ENCODE results near the gene LSM14A.
"Not testable (repeated sequence)": the region's sequence is repeated elsewhere in the genome, so short reads cannot be mapped to it uniquely, and the experiment has no call there.

The LSM14A gene

DNA sequence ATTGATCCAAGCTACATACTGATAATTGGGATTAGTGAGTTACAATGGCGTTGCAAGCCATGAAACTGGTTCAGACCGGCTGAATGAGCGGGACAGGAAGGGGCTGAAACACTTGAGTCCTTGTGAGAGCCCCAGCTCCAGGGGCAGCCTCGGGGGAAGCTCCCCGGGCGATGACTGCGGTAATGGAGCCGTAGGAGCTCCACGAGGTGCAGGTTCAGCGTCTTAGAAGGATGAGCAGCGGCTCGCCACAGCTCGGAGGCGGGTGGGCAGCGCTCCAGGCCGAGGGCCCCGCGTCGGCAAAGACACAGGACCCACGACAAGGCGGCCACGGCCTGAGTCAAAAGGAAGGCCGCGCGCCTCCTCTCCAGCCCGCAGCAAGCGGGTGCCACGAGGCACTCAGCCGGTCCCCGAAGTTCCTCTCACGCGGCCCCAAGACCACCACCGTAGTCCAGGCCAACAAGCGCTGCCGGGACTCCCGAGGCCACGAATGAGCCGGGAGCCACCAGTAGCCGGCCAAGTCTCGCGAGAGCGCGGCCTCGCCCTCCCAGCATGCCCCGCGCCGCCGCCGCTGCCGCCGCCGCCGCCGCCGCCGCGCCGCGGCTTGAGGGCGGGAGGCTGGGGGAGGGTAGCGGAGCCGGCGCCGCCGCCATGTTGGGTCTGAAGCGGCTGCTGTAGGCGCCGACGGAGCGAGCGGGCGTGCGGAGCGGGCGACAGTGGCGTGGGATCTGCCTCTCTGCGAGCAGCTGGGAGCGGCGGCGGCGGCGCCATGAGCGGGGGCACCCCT, at the start of gene LSM14A:
Gene LSM14A, plus strand, starts transcription at position 628 of the 784 bp plus-strand sequence. Its CDS starts 139 bp downstream, at position 767.
- FAIRE-seq = no peak

DNA sequence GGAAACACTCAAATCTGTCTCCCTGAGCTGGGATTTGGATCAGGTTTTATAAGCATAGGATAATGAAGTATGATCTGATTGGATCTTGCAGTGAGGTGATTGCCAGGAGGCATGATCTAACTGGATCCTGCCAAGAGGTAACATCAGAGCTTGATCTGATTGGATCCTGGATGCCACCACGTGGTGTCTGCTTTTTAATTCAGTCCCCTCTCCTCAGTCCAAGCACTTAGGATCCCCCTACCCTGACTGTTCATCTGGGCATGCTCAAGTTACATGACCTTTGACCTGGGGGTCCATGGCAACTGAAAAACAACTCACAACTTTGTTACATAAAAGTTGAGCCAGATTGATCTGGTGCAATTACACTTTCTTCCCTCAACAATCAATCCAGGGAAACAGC, 47.5 kb upstream of the LSM14A start:
- FAIRE-seq = no peak

DNA sequence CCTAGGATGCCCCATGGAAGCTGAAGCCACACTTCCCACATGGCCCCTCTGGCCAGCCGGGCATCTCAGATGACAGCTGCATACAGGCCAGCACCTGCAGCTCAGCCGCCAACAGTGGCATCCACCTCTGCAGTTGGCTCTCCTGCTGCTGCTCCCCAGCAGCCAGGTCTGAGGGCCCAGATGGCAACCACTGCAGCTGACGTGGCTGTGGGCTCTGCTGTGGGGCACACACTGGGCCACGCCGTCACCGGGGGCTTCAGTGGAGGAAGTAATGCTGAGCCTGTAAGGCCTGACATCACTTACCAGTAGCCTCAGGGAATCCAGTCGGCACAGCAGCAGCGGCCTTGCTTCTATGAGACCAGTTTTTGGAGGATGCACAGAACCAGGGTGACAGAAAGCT, 45.3 kb upstream of the LSM14A start:
- no peak for FAIRE-seq

DNA sequence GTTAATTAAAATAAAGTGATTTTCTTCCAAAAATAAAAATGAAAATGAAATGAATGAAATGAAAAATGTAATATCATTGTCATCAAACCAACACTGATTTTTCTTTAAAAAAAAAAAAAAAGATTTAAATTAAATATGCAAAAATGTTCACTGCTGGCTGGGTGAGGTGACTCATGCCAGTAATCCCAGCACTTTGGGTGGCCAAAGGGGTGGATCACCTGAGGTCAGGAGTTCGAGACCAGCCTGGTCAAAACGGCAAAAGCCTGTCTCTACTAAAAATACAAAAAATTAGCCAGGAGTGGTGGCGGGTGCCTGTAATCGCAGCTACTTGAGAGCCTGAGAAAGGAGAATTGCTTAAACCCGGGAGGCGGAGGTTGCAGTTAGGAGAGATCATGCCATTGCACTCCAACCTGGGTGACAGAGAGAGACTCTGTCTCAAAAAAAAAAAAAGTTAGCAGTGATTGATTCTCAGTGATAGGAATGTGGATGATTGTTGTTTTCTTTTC, 44.6 kb upstream of the LSM14A start:
- FAIRE-seq = no peak

DNA sequence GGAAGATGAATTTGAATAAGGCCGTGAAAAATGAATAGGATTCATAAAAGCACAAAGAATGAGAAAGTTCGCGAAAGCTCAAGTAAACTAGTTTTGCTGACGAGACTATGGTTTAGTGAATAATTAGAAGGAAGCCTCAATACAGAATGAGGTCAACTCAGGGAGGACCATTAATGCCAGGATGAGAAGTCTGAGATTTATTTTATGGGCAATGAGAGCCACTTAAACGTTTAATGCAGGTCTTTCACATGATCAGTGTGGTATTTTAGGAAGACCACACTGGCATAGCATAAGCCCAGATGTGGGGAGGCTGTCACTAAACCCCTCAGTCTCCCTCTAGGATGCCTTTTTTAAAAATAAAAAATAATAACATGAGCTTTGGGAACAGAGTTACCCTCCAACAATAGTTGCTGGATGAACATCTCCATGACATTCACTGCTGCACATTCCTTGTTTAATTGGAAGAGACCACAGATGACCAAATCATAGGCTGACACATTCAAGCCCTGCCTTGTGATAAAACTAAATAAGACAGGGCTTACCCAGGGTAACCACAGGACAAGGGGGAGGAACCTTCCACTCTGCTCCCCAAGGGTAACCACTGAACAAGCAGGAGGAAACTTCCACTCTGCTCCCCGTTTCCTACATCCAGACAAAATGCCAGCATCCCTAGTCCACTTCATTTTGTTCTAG, 43.6 kb upstream of the LSM14A start:
- FAIRE-seq = no peak

DNA sequence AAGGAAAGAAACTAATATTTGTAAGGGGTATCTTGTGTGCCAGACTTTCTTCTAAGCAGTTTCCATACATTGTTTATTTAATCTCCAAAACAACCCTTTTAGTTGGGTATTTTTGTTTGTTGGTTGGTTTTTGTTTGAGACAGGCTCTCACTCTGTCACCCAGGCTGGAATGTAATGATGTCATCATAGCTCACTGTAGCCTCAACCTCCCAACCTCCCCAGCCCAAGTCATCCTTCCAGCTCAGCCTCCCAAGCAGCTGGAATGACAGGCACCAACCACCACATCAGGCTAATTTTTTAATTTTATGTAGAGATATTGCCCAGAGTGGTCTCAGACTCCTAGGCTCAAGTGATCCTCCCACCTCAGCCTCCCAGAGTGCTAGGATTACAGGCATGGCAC, 41.2 kb upstream of the LSM14A start:
- no peak for FAIRE-seq

DNA sequence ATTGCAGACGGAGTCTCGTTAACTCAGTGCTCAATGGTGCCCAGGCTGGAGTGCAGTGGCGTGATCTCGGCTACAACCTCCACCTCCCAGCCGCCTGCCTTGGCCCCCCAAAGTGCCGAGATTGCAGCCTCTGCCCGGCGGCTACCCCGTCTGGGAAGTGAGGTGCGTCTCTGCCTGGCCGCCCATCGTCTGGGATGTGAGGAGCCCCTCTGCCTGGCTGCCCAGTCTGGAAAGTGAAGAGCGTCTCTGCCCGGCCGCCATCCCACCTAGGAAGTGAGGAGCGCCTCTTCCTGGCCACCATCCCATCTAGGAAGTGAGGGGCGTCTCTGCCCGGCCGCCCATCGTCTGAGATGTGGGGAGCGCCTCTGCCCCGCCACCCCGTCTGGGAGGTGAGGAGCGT, 40.2 kb upstream of the LSM14A start:
- FAIRE-seq = not testable (repeated sequence)

DNA sequence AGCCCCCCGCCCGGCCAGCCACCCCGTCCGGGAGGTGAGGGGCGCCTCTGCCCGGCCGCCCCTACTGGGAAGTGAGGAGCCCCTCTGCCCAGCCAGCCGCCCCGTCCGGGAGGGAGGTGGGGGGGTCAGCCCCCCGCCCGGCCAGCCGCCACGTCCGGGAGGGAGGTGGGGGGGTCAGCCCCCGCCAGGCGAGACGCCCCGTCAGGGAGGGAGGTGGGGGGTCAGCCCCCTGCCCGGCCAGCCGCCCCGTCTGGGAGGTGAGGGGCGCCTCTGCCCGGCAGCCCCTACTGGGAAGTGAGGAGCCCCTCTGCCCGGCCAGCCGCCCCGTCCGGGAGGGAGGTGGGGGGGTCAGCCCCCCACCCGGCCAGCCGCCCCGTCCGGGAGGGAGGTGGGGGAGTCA, 39.6 kb upstream of the LSM14A start:
- not testable (repeated sequence) for FAIRE-seq

DNA sequence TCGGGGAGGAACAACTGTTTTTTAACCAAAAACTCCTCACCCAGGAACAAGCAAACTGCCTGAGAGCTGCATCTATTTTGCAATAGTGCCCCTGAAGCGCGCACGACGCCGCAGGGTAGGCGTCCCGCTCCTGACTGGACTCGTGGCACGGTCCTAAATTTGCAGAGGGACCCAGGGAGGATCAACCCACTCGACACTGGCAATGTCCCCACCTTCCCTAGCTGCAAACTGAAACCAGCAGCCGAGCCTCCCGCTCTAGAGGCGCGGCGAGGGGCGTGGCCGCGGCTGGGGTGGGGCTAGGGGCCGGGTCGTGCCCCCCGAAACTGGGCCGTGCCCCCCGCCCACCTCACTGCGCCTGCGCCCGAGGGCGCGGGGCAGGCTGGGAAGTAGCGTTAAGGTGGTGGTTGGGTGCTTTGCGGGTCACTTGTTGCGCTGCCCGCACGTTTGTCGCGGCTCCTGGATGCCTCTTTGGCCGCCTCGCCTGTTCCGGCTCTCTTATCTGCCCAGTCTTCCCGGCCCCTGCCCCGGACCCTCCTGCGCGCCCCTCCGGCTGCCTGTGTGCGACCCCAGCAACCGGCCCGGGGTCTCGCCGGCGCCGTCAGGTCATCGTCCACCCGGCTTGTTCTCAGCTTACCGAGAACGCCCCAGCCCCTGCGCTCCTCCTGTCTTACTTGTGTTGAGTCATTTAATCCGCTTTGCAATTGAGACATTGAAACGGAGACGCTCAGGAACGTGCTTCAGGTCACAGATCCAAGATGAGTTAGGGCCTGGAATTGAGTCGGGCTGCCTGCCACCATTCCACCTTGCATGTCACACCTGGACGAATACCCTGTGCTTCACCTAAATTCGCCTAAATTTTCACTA, 37.9 kb upstream of the LSM14A start:
- no peak for FAIRE-seq

DNA sequence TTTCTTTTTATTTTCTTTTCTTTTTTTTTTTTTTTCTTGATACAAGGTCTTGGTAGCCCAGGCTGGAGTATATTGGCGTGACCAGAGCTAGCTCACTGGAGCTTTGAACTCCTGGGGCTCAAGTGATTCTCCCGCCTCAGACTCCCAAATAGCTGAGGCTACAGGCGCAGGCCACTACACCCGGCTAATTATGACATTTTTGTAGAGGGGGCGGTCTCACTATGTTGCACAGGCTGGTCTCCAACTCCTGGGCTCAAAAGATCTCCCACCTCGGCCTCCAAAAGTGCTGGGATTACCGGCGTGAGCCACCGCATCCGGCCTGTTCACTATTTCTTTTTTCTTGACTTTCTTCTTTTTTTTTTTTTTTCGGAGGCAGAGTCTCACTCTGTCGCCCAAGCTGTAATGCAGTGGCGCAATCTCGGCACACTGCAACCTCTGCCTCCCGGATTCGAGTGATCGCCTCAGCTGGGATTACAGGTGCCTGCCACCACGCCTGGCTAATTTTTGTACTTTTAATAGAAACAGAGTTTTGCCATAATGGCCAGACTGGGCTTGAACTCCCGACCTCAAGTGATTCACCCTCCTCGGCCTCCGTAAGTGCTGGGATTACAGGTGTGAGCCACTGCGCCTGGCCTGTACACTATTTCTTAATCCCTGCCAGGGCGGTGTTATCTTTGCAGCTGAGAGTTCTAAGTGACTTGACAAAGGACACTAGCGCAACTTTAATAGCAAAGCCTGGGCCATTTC, 37.1 kb upstream of the LSM14A start:
- FAIRE-seq = no peak

DNA sequence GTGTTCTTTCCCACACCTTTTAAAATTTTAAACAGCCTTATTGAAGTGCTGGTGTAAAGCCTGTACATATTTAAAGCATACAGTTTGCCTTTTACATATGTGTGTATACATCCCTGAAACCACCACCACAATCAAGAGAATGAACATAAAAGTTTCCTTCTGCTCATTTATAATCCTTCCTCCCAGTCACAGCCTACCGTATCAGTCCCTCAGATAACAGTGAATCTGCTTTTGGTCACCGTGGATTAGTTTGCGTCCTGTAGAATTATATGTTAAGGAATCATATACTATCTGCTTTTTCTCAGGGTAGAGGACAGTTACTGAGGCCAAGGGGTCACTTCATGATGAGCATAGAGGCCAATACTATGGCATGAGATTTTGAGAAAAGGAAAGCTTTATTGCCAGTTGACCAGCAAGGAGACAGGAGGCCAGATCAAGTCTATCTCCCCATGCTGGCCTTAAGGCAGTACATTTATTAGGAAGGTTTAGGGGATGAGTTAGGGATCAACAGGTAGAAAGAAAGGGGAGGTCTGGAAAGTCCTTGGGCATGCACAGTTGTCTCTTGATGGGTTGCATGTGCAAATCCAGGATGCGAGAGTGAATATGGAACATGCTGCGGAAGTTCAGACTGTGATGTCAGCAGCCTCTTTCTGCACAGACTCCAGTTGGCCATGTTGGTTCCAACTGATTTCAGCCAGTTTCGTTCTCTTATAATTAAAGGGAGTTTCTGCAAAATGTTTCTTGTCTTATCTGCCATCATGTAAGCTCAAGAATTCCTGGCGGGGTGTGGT, 36.3 kb upstream of the LSM14A start:
- no peak for FAIRE-seq

DNA sequence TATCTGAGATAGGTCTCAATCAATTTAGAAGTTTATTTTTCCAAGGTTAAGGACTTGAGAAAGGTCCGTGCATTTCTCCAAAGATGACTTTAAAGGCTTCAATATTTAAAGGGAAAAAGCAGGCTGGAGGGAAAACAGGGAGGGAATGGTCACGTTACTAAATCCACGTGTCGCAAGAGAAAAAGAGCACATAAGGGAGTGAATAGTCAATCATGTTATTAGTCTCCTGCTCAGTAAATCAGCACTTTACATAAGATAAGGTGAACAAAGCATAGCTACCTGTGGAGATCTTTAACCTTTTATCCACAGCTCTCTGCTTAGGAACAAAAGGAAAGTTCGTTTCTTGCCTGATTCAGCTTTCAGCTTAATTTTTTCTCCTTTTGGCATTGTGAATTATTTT, 31.3 kb upstream of the LSM14A start:
- FAIRE-seq = no peak

DNA sequence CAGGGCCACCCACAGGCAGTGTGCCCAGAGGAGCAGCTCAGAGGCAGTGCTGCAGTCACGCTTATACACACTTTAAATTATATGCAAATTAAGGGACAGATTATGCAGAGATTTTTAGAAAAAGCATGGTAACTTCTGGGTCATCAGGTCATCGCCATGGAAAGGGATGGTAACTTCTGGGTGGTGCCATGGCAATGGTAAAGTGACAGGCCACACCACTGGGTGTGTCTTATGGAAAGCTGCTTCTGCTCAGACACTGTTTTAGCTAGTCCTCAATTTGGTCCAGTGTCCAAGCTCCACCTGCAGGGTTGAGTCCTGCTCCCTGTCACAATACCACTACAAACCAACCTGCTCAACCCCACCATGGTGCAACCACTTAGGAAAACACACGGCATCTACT, 29.9 kb upstream of the LSM14A start:
- no peak for FAIRE-seq

DNA sequence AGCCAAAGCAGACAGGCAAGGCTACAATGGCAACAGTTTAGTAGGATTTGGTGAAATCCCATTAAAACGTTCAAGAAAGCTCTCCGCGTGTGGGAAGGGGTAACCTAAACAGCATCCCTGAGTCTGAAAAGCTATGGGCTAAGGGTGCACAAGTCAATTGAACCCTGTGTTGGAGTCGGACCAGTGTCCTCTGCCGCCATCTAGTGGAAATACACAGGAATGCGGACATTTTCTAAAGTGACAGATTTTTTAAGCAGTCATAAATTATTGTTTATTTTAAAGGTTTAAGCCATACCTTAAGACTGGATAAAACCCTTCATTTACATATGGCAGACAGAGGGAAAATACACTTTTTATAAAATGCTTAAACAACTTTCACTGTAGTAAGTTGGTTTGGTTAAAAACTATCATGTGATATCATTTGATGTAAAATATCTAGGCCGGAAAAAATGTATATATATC, 26.5 kb upstream of the LSM14A start:
- peak; percentile 79 for FAIRE-seq

DNA sequence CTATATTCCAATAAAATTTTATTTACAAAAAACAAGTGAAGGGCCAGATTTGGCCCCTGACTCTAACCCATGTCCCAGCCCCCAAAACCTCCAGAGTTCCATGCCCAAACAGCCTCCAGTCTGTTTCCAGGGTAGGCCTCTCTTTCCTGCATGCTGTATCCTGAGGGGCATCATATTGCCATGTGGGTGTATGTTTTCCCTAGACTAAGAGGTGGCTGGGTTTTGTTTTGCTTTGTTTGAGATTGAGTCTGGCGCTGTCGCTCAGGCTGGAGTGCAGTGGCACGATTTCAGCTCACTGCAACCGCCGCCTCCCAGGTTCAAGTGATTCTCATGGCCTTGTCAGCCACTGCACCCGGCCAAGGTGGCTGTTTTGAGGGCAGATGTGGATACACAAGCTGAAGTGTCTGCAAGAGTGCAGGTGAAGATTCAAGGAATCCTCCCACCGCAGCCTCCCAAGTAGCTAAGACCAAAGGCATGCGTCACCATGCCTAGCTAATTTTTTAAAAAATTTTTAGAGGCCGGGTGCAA, 23.6 kb upstream of the LSM14A start:
- FAIRE-seq = no peak

DNA sequence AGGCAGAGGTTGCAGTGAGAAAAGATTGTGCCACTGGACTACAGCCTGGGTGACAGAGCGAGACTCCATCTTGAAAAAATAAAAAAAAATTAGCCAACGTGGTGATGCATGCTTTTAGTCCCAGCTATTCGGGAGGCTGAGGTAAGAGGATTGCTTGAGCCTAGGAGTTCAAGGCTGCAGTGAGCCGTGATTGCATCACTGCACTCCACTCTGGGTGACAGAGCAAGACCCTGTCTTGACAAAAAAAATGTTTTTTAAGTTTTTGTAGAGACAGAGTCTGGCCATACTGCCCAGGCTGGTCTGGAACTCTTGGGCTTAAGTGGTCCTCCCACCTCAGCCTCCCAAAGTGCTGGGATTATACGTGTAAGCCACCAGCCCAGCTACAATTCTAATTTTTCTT, 22.4 kb upstream of the LSM14A start:
- FAIRE-seq = no peak

DNA sequence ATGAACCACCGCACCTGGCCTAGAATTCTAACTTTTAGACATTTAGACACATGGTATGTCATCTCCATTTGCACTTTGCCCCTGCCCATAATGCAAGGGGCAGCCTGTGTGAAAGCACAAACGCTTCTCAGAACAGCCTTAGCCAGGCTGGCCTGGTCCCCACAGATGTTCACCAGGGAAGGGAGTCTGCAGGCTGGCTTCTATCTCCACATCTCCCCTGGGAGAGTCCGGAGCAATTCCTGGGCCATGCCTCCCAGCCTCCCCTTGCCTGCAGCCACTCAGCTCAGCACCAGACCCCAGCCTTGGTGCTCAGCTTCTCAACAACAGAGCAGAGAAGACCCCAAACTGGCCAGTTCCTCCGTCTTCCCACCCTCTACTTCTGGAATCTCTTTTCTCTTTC, 21.7 kb upstream of the LSM14A start:
- no peak for FAIRE-seq

DNA sequence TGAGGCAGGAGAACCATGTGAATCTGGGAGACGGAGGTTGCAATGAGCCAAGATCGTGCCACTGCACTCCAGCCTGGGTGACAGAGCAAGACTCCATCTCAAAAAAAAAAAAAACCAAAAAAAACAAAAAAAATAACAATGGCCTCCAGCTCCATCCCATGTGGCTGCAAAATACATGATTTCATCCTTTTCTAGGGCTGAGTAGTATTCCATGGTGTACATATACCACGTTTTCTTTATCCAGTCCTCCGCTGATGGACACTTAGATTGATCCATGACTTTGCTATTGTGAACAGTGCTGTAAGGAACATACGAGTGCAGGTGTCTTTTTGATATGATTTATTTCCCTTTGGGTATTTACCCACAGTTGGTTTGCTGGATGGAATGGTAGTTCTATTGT, 20.9 kb upstream of the LSM14A start:
- FAIRE-seq = no peak

DNA sequence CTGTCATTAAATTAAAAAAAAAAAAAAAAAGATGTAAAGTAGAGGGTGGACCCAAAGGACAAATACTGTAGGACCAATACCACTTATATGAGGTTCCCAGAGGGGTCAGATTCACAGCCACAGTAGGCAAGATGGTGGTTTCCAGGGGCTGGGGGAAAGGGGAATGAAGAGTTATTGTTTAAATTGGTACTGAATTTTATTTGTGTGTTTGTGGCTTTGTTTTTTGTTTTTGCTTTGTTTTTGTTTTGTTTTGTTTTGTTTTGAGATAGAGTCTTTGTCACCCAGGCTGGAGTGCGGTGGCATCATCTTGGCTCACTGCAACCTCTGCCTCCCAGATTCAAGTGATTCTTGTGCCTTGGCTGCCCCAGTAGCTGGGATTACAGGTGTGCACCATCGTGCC, 17.9 kb upstream of the LSM14A start:
- no peak for FAIRE-seq

DNA sequence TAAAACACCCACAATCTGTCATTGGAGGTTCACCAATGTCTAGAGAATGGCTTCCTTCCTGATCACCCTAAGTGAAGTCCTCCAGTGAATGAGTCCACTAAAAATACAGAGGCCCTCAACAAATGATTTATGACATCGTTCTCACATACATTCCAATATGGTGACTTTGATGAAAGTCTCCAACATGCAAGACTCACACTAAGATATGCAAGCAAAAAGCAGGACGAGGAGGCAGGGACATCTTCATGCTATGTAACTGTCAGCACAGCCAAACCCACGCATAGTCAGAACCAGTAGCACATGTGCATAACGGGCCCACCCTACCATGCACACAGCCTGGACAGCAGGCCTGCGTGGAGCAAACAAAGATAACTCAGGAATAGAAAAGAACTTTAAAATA, 16.6 kb upstream of the LSM14A start:
- no peak for FAIRE-seq

DNA sequence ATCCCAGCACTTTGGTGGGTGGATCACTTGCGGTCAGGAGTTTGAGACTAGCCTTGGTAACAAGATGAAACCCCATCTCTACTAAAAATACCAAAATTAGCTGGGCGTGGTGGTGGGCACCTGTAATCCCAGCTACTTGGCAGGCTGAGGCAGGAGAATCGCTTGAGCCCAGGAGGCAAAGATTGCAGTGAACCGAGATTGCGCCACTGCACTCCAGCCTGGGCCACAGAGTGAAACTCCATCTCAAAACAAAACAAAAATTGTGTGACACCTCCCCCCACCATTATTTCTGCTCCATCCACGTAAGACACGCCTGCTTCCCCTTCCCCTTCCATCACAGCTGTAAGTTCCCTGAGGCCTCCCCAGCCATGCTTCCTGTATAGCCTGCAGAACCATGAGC, 13.3 kb upstream of the LSM14A start:
- FAIRE-seq = not testable (repeated sequence)
